ENCODE results near the gene BUD23.

GRCh38 chr7:73680501-73680900 is 2.9 kb upstream of the BUD23 start:
- TF ChIP-seq CTCF (IDR thresholded peaks at IDR 0.05; ENCODE audit: low read depth, low read length, missing input control), result no peak
- no peak for TF ChIP-seq NR2F2 (IDR thresholded peaks at IDR 0.05)
- no peak for TF ChIP-seq RXRA (IDR thresholded peaks at IDR 0.05)
- TF ChIP-seq SP1 (IDR thresholded peaks at IDR 0.05), result no peak
- no peak for TF ChIP-seq RAD21 (IDR thresholded peaks at IDR 0.05)
- no peak for TF ChIP-seq EGR1 (IDR thresholded peaks at IDR 0.05; ENCODE audit: low read depth in 2 of 2)
- no peak for TF ChIP-seq REST (IDR thresholded peaks at IDR 0.05)
- TF ChIP-seq JUND (IDR thresholded peaks at IDR 0.05), result no peak
